ENCODE data around the gene B4GALT3. TPM values are rescaled to one million over a fixed set of nuclear protein-coding genes. Genes with fewer than 3 reads are reported as not detected.

Gene B4GALT3
- total RNA-seq, 1 donor from 2014 or later: 38.0 TPM

DNA sequence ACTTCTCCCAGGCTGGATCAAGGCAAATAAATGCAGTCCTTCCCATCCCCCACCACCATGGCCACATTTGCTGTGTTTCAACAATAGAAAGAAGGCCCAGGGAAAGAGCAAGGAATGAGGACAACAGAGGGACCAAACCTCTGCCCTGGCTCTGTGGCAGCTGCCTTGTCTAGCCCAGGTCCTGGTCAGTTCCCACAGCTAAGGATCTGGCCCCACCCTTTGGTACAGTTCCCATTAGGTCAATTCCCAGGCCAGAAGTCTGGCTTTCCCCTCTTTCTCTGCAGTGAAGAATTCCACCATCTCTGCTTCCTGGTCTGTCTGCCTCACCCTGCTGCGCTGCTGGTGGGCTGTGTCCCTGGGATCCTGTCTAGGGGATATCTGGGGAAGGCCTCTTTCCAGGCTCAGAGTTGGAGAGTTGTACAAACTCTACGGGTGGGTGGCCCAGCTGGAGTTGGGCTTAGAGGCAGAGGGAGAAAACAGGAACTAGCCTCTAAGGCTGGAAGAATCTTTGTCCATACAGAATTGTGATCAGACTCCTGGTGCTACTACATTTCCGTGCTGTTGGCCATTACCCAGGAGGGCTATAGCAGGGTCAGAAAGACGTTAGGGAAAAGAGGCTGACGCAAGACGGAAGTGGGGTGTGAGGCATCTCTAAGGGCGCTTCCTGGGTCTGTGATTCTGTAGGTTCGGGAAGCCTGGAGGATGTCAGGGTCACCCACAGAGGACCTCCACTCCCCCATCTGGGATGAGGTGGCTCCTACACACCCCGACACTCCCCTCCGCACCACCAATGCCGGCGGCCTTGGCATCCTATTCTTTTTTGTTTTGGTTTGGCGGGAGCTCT lies 23.9 kb upstream of the B4GALT3 start:
- DNase-seq (ENCODE audit: low spot score in 2 of 2, unreplicated experiment in 2 of 2): no peak
- H3K27me3 Mint-ChIP-seq (ENCODE audit: low read depth): no peaks in the 10 kb centered on the region

DNA sequence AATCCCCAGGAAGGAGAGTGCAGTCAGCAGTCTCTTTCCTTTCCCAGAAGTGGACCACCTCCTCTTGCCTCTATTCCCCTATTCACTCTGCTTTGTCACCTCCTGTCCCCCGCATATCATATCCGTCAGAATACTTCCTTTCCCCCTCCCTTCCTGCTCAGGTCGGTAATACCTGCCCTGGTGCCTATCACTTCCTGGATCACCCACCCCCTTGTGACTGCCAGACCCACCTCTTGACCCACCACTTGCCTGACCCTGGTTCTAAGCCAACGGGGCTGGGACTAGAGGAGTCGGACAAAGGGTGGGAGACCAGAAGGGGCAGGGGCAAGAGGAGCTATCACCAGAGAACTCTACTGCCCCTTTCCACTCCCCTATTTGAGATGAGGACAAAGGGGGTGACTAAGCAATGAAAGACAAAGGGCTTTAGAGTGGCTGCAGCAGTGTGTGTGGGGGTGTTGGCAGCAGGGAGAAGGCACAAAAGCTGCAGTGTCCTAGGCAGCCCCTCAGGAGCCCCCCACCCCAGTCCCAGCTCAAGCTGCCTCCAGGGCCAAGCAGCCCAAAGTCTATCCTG lies 23.2 kb upstream of the B4GALT3 start:
- peaks cover 61% of the 10 kb centered on the region for H3K4me1 Mint-ChIP-seq
- no peak overlapping the region for H3K4me3 Mint-ChIP-seq

More for the DNA sequence above, 23.9 kb upstream of the B4GALT3 start:
- no peaks in the 10 kb centered on the region for H3K9me3 Mint-ChIP-seq
- H3K4me1 Mint-ChIP-seq: peaks cover 61% of the 10 kb centered on the region
- peak overlapping the region; percentile 97 for H3K27ac Mint-ChIP-seq
- H3K4me3 Mint-ChIP-seq: peak overlapping the region; percentile 93
- no peak for TF ChIP-seq CTCF (IDR thresholded peaks at IDR 0.05; ENCODE audit: unreplicated experiment)
- peaks cover 14% of the 10 kb centered on the region for H3K36me3 Mint-ChIP-seq

DNA sequence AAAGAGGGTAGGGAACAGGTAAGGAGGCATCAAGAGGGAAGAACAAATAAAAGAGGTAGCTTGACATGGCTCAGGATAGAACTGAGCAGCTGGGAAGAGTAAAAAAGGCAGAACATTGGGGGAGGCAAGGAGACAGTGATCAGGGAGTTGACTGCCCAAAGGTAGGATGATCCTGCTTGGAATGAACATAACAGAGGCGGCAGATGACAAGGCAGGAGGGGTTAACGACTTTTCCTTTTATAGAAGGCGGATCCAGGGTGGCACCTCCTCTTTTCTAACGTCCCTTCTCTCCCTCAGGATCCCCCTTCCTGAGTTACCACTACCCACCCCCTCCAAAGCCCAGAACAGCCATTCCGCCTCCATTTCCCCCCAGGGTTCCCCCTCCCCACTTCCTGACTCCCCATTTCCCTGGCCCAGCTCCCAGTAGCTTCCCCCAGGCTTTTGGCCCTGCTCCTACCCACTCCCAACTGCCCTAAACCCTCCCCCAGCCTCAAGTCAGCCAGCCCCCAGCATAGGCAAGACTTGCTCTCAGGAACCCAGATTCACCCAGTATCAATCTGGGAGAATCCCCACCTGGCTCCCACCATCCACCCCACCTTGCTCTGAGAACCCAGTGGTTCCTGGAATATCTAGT lies 22.3 kb upstream of the B4GALT3 start:
- H3K4me3 Mint-ChIP-seq: peak overlapping the region; percentile 62

More for the DNA sequence above, 23.2 kb upstream of the B4GALT3 start:
- Mint-ChIP-seq H3K9me3 (no peaks in the 10 kb centered on the region), H3K27ac (peak overlapping the region; percentile 97), H3K36me3 (peaks cover 12% of the 10 kb centered on the region), H3K27me3 (ENCODE audit: low read depth) (no peaks in the 10 kb centered on the region)
- DNase-seq (ENCODE audit: low spot score in 2 of 2, unreplicated experiment in 2 of 2): no peak
- no peak for TF ChIP-seq CTCF (IDR thresholded peaks at IDR 0.05; ENCODE audit: unreplicated experiment)

DNA sequence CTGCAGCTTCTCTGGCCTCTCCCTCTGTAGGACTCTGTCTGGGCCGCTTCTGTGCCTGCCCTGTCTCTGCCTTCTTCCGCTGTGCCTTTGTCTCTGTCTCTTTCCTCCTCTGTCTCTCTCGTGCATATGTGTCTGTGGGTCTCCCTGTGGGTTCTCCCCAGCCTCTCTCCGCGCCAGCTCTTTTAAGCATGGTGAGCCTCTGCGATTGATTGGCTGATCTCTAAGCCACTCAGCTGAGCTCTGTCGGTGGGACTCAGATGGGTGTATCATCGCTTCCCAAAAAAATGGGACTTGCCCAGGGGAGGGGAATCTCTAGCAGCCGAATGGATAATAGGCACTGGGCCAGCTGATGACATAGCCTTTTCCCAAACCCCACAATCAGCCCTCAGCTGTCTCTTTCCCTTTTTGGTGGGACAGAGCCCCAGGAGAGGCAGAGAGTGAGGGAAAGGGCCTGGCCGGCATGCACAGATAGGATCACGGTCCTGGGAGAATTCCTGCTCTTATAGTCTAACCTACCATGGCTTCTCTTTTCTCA lies 21.7 kb upstream of the B4GALT3 start, which contains the start of gene ADAMTS4:
Gene ADAMTS4, minus strand, starts transcription at position 158 of the 535 bp plus-strand sequence. CDS start 427 bp downstream, outside the sequence.
- Mint-ChIP-seq H3K27me3 (ENCODE audit: low read depth) (no peaks in the 10 kb centered on the region), H3K4me3 (peak within 1 kb of the TSS; percentile 62), H3K36me3 (peaks cover 3% of the 10 kb centered on the region), H3K9me3 (no peaks in the 10 kb centered on the region), H3K4me1 (peaks cover 53% of the 10 kb centered on the region), H3K27ac (peak within 1 kb of the TSS; percentile 92)
- TF ChIP-seq CTCF (IDR thresholded peaks at IDR 0.05; ENCODE audit: unreplicated experiment): no peak
- no peak for DNase-seq (ENCODE audit: low spot score in 2 of 2, unreplicated experiment in 2 of 2)

More for the DNA sequence above, 22.3 kb upstream of the B4GALT3 start:
- TF ChIP-seq CTCF (IDR thresholded peaks at IDR 0.05; ENCODE audit: unreplicated experiment): no peak
- peaks cover 9% of the 10 kb centered on the region for H3K36me3 Mint-ChIP-seq
- no peaks in the 10 kb centered on the region for H3K9me3 Mint-ChIP-seq
- no peaks in the 10 kb centered on the region for H3K27me3 Mint-ChIP-seq (ENCODE audit: low read depth)
- H3K27ac Mint-ChIP-seq: peak overlapping the region; percentile 82
- H3K4me1 Mint-ChIP-seq: peaks cover 58% of the 10 kb centered on the region
- DNase-seq (ENCODE audit: low spot score in 2 of 2, unreplicated experiment in 2 of 2): no peak

DNA sequence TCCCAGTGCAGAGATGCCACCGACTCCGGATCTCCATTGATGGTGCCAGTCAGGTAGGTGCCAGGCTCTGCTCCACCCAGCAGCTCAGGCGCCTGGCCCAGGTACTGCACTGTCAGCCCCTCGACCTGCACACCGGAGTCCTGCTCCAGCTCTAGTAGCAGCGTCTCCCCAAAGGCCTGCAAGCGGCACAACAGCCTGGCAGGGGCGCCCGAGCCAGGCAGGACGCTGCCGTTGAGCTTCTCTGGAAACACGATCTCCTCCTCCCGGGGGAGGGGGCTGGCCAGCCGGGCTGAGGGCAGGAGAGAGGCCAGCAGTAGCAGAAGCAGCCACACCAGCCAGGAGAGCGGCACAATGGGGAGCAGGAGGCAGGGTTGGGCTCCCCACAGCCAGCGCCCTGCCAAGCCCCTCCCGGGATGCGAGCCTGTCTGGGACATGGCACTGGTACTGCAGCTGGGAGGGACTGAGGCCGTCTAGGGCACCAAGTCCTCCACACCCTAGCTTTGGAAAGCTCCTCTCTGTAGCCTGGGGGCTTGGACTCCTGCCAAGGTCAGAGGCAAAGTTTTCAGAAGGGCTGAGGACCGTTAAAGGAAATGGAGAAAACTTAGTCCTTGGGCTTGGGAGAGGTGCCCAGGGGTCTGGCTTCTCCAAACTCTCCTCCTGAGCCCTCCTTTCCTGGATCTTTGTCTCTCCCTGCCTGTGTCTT lies 21.0 kb upstream of the B4GALT3 start:
- peaks cover 53% of the 10 kb centered on the region for H3K4me1 Mint-ChIP-seq
- DNase-seq (ENCODE audit: low spot score in 2 of 2, unreplicated experiment in 2 of 2): peak in 1 of 2 experiments; percentile 49
- H3K36me3 Mint-ChIP-seq: no peaks in the 10 kb centered on the region
- no peaks in the 10 kb centered on the region for H3K27me3 Mint-ChIP-seq (ENCODE audit: low read depth)
- H3K4me3 Mint-ChIP-seq: peak overlapping the region; percentile 62
- no peak for TF ChIP-seq CTCF (IDR thresholded peaks at IDR 0.05; ENCODE audit: unreplicated experiment)
- H3K9me3 Mint-ChIP-seq: no peaks in the 10 kb centered on the region
- H3K27ac Mint-ChIP-seq: peak overlapping the region; percentile 82

All from mesothelial cell of epicardium (in vitro differentiated cells).